DMS153 (cell line): ENCODE measurements around the gene MYT1.

Source experiments
- DNase-seq: peaks from one replicate; lab custom pipeline; 2025; lab: John Stamatoyannopoulos, UW

Gene MYT1

DNA sequence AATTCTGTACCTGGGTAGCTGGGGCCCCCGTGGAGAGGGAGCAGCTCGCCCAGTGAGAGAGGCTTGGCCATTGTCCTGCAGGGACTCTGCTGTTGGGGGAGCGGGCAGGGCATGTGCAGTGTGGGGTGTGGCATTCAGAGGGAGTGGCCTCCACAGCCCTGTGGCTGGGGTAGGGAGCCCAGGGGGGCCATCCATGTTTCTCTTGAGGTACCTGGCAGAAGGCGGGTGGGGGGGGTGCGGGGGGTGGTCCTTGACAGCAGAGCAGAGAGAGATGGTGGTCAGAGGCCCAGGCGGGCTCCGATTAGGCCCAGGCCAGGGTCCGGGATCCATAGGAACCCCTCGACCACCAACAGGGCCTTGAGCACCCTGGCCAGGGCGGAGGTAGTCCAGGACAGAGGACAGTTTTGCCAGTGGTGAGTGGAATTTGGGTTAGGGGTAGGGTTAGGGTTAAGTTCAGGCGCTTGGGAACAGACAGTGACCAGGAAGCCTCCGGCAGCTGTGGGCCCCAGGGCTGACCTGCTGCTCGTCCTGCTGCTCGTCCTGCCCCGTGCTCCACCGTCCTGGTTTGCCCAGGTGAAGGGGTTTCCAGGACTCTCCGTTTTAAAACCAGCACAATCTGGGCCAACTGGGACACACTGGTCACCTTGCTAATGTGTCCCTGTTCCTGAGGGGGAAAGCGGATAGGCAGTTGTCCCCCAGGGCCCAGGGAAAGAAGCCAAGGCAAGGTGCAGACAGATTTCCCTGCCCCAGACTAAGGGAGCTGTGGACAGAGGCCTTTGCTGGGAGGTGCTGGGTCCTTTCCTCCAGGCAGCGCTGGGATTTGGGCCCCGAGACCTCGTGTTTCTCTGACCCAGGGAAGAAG lies 24.8 kb upstream of the MYT1 start:
- no peak for DNase-seq

DNA sequence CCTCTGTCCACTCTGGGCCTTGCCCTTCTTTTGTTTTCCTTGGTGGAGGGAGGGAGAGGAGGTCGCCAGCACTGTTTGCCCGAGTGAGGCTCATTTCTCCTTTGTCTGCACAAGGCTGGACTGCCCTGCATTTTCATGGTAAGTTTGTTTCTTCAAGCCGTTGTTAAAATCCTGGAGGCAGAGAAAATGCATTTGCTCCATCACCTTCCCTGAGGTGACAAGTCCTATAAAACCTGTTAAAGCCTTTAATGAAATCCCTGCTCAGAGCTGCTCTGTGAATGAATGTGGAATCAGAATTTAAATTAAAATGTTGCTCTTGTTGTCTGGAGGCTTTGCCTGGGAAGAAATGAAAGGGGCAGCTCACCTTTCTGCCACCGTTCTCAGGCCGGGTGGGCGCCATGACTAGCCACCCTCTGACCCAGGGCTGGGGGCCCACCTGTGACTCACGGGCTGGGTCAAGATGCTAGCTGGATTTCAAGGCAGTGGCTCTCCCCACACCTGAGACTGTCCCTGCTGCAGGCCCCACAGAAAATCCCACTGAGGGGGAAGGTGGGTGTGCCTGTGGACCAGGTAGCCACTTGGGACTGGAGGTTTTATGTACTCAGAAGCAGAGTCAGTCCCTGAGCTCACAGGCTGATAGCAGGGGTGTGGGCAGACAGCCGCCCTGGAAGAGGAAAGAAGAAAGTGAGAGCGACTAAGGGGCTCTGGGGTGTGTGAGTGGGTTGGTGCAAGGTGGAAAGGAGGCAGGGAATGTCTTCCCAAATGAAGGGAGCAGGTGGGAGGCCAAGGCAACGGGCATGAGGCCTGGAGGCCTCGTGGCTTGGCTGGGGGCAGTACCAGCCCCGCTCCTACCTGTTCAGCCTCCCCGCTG lies 24.0 kb upstream of the MYT1 start:
- no peak for DNase-seq

DNA sequence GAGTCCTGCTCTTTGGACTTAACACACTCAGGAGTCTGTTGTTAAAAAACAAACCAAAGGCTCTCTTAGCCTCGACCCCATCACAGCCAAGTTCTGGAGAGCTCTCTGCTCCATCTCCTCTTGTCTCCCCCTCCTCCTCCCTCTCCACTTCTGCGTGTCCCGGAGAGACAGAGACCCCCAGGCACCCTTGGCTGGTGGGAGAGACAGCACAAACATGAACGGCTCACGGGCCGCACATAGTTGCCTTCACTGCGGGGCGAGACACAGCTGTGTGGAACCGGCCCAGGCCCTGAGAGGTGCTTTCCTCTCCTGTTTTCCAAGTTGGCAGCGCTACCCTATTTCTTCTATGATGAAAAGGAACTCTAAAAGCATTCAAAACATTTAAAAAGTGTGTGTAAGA lies 23.3 kb upstream of the MYT1 start:
- no peak for DNase-seq

DNA sequence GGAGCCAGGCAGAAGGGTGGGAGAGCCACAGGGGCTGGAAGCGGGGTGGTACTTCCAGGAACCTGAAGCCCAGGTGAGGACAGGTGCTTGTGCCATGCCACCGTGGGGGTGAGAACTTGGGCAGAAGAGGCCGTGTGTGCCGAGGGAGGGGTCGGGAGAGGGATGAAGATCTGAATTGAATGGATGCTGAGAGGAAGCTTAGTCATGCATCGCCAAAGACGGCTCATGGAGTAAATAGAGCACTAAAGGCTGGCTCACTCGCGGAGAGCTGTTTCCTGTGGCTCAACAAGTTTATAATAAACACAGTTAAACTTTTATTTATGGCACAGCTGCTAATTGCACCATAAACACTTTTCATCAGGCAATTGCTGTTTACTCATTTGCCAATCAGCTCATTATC lies 21.7 kb upstream of the MYT1 start:
- DNase-seq: peak; percentile 78

DNA sequence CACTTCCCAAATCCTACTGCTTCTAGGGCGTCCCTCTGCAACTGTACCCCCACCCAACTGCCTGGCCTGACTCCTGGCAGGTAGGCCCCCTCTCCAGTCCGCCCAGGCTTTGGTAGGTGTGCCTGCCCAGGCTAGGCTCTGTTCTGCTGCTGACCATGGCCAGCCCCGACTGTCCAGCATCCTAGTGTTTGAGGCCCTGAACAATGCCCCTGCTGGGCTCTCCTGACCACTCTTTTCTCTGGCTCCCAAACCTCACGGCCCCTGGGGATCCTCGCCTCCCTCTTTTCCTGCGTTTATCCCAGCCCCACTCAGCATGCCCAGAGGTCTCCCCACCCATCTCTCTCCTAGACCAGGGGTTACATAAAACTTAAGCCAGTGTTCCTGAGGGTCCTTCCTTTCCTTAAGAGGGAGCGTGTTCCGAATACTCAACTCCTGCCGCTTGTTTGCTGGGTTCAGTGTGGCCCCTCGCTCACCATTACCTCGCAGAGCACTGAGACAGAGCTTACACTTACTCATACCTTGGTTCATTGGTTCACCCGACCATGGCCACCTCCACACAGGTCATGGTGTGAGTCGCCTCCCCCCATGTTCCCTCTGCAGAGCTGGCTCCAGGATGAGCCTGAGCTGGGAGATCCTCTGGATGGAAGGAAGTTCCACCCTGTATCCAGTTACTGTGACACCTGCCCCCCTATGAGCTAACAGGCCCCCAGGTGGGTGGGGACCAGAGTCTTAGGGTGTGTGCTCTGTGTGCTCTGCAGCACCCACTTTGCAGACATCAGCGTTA lies 21.0 kb upstream of the MYT1 start:
- DNase-seq: no peak

DNA sequence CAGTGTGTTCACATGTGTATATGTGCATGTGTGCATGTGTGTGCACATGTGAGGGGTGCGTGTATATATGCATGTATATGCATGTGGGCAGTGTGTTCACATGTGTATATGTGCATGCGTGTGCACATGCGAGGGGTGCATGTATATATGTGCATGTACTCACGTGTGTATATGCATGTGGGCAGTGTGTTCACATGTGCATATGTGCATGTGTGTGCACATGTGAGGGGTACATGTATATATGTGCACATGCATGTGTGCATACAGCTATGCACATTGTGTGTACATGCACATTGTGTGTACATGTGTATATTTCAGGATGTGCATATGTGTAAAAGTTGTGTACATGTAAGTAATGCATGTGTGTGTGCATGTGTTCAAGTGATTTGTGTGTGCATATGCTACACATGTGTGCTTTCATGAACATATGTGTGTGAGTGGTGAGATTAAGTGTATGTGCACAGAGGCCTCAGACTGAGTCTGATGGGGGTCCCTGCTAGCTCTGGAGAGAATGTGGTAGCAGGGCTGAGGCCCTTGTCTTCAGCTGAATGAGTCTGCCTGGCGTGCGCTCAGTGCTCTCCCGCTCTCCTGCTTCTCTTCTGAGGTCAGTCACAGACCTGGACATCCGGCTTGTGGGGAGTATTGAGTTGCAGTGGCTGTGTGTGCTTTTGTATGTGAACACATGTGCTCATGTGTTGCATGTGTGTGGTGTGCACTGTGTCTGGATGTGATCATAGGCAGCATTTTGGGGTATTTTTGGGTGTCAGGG lies 19.9 kb upstream of the MYT1 start:
- DNase-seq: no peak

DNA sequence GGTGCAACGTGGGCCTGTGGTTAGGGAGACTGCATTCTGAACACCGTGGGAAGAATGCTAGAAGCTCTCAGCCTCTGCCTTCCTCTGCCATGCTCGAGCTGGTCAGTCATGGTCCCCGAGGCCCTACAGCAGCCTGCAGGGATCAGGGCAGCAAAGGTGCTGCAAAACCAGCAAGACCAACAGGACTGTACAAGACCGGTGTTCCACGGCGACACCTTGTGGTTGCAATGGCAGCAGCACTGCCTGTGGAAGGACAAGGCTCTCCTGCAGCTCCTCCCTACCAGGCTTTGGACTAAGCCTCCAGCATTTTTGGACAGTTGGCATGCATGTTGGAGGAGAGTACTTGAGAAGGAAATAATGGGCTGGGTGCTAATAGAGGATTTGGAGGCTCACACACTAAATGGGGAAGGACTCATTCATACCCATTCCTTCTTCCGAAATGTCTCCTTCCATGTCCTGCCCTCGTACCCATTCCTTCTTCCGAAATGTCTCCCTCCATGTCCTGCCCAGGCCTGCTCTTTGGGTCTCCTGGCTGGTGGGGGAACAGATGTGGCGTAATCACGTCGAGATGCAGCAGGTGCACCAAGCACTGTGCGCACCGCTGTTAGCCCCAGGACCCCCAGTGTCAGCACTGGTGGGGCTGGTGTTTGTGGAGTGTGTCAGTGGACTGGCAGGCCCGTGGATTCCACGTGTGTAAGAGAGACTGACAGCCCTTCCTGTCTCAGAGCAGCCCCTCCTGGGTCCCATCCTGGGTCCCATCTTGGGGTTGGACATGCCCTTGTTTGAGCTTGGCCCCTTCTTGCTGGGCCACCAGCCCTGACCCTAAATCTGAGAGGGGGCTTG lies 18.6 kb upstream of the MYT1 start:
- DNase-seq: no peak

DNA sequence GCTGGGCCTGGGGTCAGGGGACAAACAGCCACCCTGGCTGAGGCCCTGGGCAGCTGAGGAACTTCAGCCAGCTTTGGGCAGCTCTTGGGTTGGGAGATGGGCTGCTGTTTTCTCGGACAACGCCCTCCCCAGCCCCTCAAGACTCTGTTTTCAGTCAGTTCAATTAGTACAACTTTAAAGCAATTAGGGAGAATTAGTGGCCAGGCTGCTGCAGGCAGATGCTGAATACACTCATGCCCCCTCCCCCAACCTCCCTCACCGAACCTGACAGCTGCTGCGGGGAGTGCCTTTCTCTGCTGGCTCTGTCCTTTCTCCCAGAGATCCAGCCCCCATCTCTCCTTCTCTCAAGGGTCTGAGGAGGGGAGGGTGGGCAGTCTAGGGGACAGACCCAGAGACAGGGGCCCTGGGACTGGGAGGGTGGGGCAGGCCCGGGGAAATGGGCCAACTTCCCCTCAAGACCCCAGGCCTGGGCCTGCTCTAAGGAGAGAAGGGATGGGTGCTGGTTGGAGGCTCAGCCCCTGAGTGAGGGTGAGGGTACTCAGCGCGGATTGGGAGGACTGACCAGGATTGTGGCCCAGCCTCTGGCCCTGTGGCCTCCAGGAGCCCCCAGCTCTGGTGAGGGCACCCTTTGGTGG lies 17.8 kb upstream of the MYT1 start:
- no peak for DNase-seq

DNA sequence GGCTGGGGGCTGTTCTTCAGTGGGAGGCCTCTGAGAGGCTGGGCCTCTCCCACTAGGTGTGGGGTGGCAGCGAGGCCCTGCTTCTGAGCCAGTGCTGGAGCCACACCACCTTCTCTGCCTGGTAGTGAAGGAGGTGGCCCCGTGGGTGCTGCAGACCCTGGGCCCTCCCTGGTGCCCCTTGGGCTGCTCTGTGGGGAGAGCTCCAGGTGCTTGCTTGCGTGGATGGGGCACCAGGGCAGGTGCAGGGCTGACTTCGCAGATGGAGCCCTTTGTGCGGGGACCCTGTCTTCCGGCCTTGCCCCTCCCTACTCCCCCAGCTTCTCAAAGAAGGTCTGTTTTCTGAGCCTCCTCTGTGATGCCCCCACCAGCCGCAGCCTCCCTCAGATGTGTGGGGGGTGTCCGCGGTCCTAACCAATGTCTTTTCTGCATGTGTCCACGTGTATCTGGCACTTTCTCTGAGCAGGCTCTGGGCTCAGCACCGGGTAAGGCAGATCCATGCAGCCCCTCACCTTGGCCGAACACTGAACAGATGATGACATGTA lies 17.2 kb upstream of the MYT1 start:
- no peak for DNase-seq

DNA sequence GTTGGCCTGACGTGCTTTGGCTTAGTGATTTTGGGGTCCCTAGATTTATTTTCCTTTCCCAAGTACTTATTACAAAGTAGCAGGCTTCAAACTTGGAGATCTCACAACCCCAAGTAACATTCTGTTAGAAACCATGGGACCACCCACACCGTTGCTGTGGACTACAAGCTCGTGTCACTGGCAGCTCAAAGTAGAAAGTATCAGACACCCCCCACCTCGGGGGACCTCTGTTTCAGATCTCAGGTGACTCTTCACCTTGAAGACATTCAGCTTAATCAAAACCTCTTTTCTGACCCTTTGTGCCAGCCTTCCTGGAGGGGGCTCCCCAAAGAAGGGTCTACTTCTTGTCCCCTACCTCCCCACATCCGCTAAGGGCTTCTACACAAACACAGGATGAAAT lies 15.7 kb upstream of the MYT1 start:
- DNase-seq: no peak

DNA sequence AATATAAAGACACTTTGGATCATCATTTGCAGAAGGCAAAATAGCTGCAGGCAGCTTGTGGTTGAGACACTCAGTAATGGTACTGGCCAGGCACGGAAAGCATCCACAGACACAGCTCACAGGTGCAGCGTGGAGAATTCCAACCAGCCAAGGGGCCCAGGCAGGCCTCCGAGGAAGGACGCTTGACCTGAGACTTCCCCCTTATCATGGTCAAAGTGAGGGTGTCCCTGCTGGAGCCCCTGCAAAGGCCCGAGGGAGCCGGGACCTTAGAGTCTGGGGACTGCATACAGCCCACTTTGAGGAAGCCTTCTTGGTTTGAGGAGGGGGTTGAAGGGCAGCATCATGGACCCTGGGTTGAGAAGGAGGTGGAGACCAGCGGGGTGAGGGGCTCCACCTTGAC lies 15.1 kb upstream of the MYT1 start:
- DNase-seq: no peak

DNA sequence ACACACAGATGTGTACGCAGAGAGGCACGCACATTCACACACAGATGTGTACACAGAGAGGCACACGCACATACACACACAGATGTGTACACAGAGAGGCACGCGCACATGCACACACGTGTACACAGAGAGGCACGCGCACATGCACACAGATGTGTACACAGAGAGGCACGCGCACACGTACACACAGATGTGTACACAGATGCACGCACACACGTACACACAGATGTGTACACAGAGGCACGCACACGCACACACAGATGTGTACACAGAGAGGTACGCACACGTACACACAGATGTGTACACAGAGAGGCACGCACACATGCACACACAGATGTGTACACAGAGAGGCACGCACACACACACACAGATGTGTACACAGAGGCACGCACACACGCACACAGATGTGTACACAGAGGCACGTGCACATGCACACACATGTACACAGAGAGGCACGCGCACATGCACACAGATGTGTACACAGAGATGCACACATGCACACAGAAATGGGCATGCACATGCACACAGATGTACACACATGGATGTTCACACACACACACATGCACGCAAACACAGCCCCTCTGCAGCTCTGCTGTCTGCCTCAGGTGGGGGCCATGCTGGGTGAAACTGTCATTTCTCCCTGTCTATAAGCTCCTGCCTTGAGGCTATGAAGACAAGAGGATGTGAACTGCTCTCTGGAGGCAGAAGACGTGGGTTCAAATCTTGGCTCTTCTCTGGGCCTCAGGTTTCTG lies 14.3 kb upstream of the MYT1 start:
- DNase-seq: no peak

DNA sequence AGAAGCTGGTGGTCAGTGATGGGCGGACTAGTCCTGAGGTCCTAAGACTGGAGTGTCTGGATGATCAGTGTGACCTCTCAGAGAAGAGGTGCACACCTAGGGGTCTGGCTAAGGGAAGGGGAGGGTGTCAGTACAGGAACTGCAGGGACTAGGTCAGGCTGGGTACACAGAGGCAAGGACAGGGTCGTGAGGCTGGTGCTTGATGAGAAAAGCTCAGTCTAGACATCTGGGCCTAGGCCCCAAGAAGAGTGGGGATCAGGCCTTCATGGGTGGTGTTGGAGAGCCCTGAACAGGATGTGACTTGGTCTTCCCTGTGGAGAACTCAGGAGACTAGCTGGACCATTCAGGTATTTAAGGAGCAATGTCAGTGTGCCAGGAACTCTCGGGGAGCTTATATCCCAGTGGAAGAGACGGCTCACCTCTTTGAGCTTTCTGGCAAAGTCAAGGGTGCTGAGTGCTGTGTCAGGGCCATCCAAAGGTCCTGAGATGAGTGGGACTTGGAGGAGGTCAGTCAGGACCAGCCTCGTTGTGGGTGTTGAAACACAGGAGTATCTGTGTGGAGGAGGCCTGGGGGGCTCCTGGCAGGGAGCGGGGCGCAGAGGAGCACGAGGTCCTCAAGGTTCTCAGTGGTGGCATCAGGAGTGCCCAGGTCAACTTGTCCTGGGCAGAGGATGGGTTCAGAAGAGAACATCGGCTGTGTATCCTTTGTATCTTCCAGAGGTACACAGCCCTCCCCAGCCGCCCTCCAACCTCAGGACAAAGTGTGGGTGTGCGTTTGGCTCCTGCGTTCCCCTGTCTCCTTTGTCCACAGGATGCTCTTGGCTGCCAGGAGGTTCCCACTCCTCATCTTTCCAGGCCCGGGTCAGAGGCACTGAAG lies 13.3 kb upstream of the MYT1 start:
- DNase-seq: no peak

DNA sequence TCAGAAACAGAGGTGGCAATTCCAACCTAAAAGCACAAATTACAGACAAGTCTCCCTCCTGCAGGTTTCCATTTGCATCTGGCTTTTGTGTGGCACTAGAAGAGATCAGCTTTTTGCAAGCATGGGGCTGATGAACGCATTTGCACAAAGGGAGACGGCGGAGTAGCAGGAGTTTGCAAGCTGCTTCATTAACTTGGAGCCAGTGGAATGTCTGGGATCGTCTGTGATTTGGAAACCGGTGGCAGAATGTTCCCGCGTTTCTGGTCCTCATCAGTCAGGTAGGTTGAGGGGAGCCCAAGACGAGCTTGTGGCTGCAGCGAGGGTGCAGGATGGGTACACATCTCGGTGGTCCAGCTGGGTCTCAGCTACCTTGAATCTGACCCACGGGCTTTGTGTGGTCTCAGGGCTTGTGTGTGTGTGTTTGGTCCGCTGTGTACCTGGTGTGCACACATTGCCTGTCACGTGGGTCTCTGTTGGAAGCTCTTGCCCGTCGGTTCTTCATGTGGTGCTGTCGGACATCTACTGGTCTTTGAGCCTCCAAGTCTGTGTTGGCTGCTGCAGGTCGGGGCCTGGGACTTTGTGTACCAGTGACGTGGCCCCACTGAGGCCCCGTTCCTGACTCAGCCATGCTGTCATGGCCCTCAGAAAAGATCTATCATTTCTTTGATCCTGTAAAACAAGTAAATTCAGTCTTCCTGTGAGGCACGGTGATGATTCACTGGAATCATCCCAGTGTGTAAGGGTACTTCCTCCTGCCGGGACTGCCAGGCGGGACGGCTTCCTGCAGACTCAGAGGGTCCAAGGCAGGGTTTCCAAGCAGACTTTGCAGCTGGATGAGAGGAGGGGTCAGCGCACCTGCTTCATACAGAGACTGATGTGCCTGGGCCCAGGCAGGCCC lies 12.4 kb upstream of the MYT1 start:
- DNase-seq: peak; percentile 2

DNA sequence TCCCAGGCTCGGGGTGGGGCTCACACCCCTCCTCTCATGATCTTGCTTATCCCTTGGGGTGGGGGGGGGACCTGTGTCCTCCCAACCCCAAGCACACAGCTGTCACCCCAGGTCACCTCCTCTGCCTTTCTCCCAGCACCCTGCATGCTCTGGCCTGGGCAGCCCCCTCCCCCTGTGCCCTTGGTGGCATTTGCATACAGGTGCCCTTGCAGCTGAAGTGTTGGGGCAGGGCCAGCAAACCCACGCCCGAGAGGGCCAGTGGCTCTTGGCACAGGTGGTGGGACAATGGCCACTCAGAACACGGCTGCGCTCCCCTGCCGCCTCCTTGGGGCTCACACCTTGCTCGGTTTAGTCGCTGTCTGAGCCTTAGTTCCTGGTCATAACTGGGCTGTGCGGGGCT lies 11.3 kb upstream of the MYT1 start:
- DNase-seq: peak; percentile 89

DNA sequence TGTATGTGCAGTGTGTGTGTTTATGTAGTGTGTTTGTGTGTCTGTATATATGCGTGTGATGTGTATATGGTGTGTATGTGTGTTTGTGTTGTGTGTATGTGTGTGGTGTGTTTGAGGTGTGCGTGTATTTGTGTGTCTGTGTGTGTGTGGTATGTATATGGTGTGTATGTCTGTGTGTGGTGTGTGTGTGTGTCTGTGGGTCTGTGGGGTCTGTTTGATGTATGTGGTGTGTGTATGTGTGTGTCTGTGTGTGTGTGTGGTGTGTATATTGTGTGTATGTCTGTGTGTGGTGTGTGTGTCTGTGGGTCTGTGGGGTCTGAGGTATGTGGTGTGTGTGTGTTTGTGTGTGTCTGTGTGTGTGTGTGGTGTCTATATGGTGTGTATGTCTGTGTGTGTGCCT lies 10.8 kb upstream of the MYT1 start:
- no peak for DNase-seq
